Endothelial cell of umbilical vein (primary cell): ENCODE measurements around the gene YWHAQ.

Experiments used
- CTCF ChIP-seq, 2 donors: IDR thresholded peaks; 1 replicate in 1 of 2; 2 replicates in 1 of 2; pipeline ENCODE4 v1.5.1; 2011; ENCODE audit warnings: low read length in 2 of 2, mild to moderate bottlenecking in 2 of 2, moderate library complexity in 2 of 2, control low read depth in 1 of 2, inconsistent platforms in 1 of 2, low read depth in 1 of 2; ENCODE audit not compliant: insufficient read depth in 1 of 2; ENCODE audit errors: extremely low read depth in 1 of 2
- EZH2 ChIP-seq: IDR thresholded peaks from 2 replicates; pipeline ENCODE4 v1.6.1; 2012; ENCODE audit warnings: borderline replicate concordance, low read depth, mild to moderate bottlenecking, moderate library complexity, low read length, inconsistent platforms; ENCODE audit not compliant: severe bottlenecking
- FOS ChIP-seq: IDR thresholded peaks from 2 replicates; pipeline ENCODE4 v1.6.1; 2011; ENCODE audit warnings: mild to moderate bottlenecking, low read length, moderate library complexity, borderline replicate concordance; ENCODE audit not compliant: insufficient read depth
- JUN ChIP-seq: IDR thresholded peaks from 2 replicates; pipeline ENCODE4 v1.6.1; 2011; ENCODE audit warnings: borderline replicate concordance, low read depth; ENCODE audit not compliant: insufficient read length, insufficient read depth
- MAX ChIP-seq: IDR thresholded peaks from 2 replicates; pipeline ENCODE4 v1.6.1; 2011; ENCODE audit not compliant: insufficient read depth, insufficient read length
- MYC ChIP-seq: IDR thresholded peaks from one replicate; pipeline ENCODE4 v1.6.1; 2011; ENCODE audit warnings: mild to moderate bottlenecking, low read depth, low read length
- POLR2A ChIP-seq: IDR thresholded peaks from 2 replicates; pipeline ENCODE4 v1.6.1; 2012; ENCODE audit warnings: low read depth, mild to moderate bottlenecking, control low read depth, low read length
- POLR2AphosphoS5 ChIP-seq: IDR thresholded peaks from 2 replicates; pipeline ENCODE4 v1.6.1; 2012; ENCODE audit warnings: low read depth, mild to moderate bottlenecking, control low read depth, low read length, moderate library complexity; ENCODE audit not compliant: insufficient read depth

- no peak for TF ChIP-seq CTCF (IDR thresholded peaks at IDR 0.05; ENCODE audit: extremely low read depth in 1 of 2, insufficient read depth in 1 of 2, low read depth in 1 of 2, low read length in 2 of 2)
- TF ChIP-seq POLR2A: no peak
- TF ChIP-seq MAX: no peak
- no peak for TF ChIP-seq POLR2AphosphoS5
- no peak for TF ChIP-seq EZH2
- TF ChIP-seq JUN: peak; percentile 70
- TF ChIP-seq FOS: no peak
- TF ChIP-seq MYC: no peak
These were observed 56.5 kb downstream of the YWHAQ start for GRCh38 chr2:9574331-9574730.
